Coronary artery (tissue), 2 donors: ENCODE measurements around the gene CIPC.

Source experiments
- DNase-seq: peaks from one replicate; pipeline ENCODE4 v3.0.0-alpha.2; 2017; ENCODE audit warnings: low spot score
- H3K27ac ChIP-seq, 2 donors: fragments of 200-600 bp; sonication (generic); one replicate each; pipeline ENCODE4 v1.5.1; 2016 to 2019
- H3K4me3 ChIP-seq: fragments of 200-600 bp; sonication (generic); 2 replicates; pipeline ENCODE4 v1.5.1; 2016; ENCODE audit warnings: mild to moderate bottlenecking, moderate library complexity
- TF ChIP-seq, protein P1 (sequence below): fragments of 200-600 bp; sonication (generic); IDR thresholded peaks from one replicate; pipeline ENCODE4 v1.5.1; 2019; ENCODE audit warnings: antibody characterized with exemption

Gene CIPC

DNA sequence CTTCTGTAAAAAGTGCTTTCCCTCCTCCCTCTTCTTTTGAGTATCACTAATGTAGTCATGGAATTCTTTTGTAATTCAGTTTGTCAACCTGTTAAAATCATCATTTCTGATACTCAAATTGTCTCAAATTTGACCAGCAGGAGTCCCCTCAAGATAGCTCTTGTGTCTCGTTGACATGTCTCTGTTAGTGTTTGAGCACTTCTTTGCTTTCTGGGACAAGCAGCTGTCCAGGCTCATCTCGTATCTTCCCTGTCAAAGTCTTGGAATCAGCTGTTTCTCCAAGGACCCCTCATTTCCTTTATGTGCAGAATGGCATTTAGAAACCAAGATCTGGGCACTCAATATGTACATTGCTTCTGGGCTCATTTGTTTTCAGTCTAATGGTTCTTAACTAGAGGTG is 10.7 kb downstream of the CIPC start:
- Histone ChIP-seq H3K4me3 (no peak overlapping the region), H3K27ac (no peak overlapping the region)
- TF ChIP-seq, protein P1, sequence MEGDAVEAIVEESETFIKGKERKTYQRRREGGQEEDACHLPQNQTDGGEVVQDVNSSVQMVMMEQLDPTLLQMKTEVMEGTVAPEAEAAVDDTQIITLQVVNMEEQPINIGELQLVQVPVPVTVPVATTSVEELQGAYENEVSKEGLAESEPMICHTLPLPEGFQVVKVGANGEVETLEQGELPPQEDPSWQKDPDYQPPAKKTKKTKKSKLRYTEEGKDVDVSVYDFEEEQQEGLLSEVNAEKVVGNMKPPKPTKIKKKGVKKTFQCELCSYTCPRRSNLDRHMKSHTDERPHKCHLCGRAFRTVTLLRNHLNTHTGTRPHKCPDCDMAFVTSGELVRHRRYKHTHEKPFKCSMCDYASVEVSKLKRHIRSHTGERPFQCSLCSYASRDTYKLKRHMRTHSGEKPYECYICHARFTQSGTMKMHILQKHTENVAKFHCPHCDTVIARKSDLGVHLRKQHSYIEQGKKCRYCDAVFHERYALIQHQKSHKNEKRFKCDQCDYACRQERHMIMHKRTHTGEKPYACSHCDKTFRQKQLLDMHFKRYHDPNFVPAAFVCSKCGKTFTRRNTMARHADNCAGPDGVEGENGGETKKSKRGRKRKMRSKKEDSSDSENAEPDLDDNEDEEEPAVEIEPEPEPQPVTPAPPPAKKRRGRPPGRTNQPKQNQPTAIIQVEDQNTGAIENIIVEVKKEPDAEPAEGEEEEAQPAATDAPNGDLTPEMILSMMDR, result no peak
- no peak for DNase-seq

DNA sequence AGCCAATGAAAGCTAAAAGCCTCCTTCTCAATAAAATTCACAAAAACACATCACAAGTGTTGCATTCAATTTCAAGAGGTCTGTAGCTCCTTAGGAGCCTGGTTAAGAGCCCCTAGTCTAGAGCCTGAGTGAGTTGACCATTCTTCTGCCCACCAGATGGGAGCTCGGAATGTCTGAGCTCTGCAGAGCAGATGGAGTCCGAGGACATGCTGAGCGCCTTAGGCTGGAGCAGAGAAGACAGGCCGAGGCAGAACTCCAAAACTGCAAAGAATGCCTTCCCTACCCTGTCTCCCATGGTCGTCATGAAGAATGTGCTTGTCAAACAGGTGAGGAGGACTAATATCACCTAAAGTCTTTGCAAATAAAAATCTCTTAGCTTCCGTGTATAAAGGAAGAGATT is 11.6 kb downstream of the CIPC start:
- Histone ChIP-seq H3K27ac (no peak overlapping the region), H3K4me3 (no peak overlapping the region)
- no peak for DNase-seq
- TF ChIP-seq, protein P1, result no peak

DNA sequence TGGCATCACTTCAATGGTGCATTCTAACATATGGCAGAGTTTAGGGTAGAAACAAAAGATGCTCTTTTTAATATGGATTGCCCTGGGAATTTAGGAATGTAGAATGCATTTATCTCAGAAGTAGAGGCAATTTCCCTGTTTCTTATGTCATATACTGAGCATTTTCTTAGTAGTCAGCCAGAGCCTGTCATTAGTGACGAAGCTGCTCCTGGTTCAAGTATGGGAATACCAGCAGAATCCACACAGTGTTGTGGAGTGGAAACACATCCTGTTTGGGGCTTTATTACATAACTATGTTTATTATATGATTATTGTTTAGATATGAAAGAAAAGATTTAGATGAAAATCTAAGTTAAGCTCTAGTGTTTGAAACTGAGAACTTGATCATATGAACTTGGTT is 12.2 kb downstream of the CIPC start:
- no peak for DNase-seq
- Histone ChIP-seq H3K27ac (peak overlapping the region; percentile 43 to 66), H3K4me3 (no peak overlapping the region)
- TF ChIP-seq, protein P1, result no peak

DNA sequence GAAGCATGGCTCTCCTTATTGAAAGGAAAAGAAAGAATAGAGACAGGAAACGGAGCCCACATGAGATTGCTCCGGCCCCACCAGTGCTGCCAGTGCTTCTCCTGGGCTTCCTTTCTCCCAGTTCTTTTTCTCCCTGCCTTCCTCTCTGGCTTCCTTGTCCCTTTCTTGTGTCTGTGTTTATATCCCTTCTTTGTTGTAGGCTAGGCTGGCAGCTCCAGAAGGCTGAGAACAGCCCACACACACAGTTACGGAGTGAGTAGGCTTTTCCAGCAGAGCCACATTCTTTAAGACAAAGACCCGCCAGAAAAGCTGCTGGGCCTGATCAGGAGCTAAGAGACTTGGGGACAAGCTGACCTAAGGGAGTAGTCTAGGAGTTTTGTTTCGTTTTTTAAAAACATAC is 13.0 kb downstream of the CIPC start:
- TF ChIP-seq, protein P1, result no peak
- Histone ChIP-seq H3K4me3 (peak overlapping the region; percentile 12), H3K27ac (peak overlapping the region; percentile 43 to 66)
- DNase-seq, result no peak

DNA sequence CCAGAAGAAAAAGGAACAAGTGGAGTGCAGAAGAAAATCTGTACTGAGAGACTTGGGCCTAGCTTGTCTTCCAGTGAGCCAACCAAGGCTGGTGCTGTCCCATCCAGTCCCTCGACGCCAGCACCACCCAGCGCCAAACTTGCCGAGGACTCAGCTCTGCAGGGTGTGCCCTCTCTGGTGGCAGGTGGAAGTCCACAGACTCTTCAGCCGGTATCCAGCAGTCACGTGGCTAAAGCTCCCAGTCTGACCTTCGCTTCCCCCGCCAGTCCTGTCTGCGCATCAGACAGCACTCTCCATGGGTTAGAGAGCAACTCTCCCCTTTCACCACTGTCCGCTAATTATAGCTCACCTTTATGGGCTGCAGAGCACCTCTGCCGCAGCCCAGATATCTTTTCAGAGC is 15.6 kb downstream of the CIPC start:
- Histone ChIP-seq H3K4me3 (no peak overlapping the region), H3K27ac (no peak overlapping the region)
- no peak for DNase-seq
- TF ChIP-seq, protein P1, result no peak

DNA sequence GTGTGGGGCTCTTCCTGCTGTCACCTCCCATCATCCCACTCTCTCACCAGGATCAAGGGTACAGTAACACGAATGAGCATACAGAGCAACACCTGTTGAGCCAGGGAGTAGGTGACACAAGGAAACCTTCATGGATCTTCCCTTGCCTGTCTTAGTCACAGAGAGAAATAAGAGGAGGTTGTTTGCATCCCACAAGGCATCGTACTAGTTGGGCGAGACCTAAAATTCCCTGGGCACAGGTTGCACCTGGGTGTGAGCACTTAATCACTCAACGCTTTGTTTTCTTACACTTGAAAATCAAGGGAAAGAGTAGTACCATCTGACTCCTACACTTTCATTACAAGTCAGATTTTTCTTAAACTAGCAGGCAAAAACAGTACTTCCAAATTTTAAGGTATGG is 16.6 kb downstream of the CIPC start:
- no peak overlapping the region for H3K4me3 ChIP-seq
- DNase-seq, result no peak
- H3K27ac ChIP-seq, result no peak overlapping the region
- TF ChIP-seq, protein P1, result no peak

DNA sequence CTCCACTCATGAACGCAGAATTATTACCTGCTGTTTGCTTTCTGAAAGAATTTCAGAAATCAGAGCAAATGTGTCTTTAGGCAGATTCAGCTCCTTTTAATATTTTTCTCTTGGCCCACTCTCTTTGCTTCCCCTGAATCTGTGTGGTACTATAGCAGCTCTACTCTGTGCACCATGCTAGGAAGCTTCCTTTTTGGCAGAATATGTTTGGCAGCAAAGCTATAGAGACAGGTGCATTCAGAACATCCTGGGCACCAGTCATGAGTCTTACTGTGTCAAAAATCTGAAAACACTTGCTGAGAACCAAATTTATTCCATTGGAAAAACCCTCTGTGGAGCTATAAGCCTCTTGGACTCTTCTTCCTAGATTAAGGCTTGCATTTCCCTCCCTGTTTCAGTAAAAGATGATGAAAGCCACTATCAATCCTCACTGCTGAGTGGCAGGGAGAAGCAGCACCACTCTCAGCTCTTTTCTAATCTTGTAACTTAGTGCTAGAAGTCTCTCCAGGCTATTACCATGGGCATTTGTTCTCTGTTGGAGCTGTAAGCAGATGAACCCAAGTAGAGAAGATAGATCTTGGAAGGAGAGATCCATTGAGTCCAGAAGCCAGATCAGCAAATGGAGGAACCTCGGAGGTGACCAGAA is 18.2 kb downstream of the CIPC start:
- DNase-seq, result no peak
- TF ChIP-seq, protein P1, result no peak
- Histone ChIP-seq H3K4me3 (no peak overlapping the region), H3K27ac (no peak overlapping the region)
